NCI-H82 treated with DMSO at 0.1 percent for 48 hours (cell line): ENCODE measurements around the gene CAPRIN1.
A peak's percentile ranks its signal among the peaks of the same experiment; 100 is the strongest.

Experiments
- DNase-seq: peaks from one replicate; lab custom pipeline; 2025; ENCODE audit not compliant: unreplicated experiment; lab: John Stamatoyannopoulos, UW

Gene CAPRIN1, protein sequence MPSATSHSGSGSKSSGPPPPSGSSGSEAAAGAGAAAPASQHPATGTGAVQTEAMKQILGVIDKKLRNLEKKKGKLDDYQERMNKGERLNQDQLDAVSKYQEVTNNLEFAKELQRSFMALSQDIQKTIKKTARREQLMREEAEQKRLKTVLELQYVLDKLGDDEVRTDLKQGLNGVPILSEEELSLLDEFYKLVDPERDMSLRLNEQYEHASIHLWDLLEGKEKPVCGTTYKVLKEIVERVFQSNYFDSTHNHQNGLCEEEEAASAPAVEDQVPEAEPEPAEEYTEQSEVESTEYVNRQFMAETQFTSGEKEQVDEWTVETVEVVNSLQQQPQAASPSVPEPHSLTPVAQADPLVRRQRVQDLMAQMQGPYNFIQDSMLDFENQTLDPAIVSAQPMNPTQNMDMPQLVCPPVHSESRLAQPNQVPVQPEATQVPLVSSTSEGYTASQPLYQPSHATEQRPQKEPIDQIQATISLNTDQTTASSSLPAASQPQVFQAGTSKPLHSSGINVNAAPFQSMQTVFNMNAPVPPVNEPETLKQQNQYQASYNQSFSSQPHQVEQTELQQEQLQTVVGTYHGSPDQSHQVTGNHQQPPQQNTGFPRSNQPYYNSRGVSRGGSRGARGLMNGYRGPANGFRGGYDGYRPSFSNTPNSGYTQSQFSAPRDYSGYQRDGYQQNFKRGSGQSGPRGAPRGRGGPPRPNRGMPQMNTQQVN

GRCh38 chr11:34051349-34052035 is at the start of gene CAPRIN1:
Gene CAPRIN1, plus strand, starts transcription at chr11:34051731. Its CDS starts 690 bp downstream, at chr11:34052421.
- DNase-seq = peak; percentile 84

GRCh38 chr11:34002420-34002819 is 49.1 kb upstream of the CAPRIN1 start:
- DNase-seq = peak; percentile 74

DNA sequence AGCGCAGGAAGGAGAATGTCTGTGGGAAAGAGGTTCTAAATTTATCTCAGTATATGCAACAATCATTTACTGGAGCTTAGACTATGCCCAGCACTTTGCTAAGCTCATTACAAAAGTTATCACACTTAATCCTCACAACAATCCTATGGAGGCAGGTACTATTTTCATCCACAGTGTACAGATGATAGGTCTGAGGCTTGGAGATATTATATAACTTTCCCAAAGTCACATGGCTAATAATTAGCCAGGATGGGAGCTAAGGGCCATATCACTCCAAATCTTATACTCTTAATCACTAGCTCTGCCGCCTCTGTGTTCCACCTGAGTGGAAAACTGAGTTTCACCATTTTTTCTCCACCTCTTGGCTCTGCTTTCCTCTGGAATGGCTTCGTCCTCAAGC is 47.3 kb upstream of the CAPRIN1 start:
- DNase-seq = peak; percentile 66

DNA sequence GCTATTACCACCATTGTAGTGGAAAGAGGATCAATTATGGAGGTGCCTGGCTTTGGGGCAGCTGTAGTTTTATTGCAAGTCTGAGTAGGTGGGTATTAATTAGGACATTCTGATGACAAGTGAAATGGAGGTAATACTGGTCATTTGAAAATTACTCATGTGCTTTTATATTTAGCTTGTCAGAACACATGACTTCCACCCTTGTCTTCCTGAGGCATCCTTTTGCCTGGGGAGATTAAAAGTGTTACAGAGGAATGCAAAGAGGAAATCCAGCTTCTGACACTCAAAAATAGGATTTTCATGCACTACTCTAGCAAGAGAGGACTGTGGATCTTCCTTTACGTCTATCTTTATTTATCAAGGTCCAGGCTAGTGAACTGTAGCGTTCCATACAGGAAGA is 44.7 kb upstream of the CAPRIN1 start:
- DNase-seq = no peak

- no peak for DNase-seq
Measured at GRCh38 chr11:34012734-34013133, 38.8 kb upstream of the CAPRIN1 start.

DNA sequence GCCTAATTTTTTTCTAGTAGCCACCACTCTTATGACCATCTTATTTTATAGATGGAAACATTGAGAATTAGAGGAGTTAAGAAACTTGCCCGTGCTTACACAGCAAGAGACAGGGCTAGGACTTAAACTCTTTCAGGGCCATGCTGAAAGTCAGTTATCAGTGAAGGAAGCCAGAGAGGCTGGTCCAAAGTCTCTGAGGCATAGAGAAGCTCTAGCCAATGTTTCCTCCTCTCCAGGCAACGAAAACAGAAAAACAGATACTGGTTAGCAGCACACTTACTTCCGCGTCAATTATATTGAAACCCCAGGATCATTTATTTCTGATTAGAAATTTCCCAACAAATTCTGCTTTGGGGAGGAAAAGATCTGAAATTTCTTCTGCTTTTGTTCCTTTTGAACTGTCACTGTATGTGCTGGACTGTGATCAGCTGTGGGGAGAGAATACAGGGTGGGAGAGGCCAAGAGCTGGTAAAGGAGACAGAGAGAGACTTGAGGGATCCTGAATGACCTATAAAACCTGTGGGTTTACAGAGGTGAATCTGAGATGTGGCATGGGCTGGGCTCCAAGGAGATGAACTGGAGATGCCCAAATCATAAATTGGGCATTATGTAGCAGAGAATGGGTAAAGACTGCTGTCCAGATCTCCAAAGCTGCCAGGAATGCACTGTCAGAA is 37.5 kb upstream of the CAPRIN1 start:
- DNase-seq = no peak

DNA sequence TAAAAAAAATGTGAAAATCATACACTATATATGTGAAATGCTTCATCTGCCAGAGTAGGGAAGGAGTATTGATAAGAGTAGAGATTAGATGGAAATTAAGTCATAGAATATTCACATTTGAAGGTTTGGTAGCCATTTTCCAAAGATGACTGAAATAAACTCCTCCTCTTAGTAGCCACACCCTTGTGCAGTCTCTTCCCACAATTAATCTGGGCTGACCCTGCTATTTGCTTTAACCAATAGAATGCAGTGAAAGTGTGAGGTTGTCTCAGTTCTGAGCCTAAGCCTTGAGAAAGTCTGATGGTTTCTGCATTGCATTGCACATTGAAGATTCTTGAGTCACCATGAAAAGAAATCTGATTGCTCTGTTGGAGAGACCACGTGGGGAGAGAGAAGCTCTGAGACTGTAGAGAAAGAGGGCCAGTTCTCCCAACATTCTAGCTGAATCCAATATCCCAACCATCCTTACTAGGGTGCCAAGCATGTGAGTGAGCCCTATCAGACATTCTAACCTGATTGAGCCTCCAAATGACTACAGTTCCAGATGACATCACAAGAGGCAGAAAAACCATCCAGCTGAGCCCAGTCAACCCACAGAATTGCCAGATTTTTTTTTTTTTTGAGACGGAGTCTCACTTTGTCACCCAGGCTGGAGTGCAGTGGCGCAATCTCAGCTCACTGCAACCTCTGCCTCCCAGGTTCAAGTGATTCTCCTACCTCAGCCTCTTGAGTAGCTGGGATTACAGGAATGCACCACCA is 29.4 kb upstream of the CAPRIN1 start:
- no peak for DNase-seq

GRCh38 chr11:34026432-34026831 is 25.1 kb upstream of the CAPRIN1 start:
- no peak for DNase-seq

GRCh38 chr11:34027516-34028408 is 23.8 kb upstream of the CAPRIN1 start:
- no peak for DNase-seq

DNA sequence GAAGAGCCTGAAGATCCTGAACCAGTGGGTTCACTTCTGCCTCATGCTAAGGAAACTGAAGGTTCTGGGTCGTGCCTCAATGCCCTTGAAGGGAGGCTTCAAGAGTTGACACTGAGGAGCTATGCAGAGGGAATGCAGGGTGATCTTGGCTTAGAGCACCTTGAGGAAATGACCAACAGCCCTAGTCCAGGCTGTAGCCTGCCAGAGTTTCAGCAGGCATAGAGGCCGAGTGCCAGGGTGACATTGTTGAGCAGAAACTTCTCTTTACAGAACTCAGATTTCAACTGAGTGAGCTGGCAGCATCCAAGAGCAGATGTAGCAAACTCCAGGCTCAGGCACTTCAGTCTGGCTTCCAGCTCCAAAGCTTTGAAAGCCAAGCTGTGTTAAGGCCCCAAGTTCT is 23.1 kb upstream of the CAPRIN1 start:
- no peak for DNase-seq

DNA sequence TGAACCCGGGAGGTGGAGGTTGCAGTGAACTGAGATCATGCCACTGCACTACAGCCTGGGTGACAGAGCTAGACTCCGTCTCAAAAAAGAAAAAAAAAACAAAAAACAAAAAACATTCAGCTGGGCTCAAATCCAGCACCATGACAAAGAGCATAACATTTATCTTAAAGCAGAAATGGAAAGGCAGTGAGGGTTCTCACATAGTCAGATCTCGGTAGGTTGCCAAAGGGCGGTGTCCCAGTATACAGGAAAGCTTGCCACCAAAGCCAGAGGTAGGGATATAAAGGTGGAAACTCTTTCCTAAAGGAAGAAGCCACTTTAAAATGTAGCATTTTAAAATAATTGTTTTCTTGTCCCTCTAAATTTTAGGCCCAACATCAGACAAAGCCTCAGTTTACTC is 22.4 kb upstream of the CAPRIN1 start:
- DNase-seq = no peak

DNA sequence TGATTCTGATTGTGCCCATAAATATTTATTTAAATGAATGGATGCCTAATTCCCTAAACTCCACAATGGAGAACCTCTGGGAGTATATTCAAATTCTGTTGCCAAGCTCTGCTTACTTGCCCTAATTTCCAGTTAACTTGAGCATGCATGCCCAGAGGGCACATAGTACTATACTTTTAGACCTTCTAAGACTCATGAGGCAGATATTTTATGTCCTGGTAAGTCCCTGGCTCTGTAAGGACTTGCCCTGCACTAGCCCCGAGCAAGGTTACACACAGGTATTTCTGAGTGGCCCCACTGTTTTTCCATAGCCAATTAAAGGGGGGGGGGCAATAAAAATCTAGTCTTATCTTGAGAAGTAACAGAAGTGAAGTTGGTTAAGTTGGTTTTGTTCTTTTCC is 21.1 kb upstream of the CAPRIN1 start:
- DNase-seq = no peak

- DNase-seq = no peak
Measured at GRCh38 chr11:34033399-34033798, 18.1 kb upstream of the CAPRIN1 start.

DNA sequence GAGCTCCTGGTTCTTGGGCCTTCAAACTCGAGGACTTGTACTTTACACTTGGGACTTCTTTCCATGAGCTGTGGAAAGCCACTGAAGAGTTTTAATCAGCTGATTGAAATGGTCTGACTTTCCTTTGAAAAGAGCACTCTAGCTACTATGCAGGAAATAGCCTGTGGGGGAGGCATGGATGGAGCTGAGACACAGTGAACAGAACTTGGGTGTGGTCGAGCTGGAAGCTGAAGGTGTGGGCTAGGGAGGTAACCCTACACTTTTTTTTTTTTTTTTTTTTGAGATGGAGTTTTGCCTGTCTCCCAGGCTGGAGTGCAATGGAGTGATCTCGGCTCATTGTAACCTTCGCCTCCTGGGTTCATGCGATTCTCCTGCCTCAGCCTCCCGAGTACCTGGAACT is 17.5 kb upstream of the CAPRIN1 start:
- DNase-seq = no peak

DNA sequence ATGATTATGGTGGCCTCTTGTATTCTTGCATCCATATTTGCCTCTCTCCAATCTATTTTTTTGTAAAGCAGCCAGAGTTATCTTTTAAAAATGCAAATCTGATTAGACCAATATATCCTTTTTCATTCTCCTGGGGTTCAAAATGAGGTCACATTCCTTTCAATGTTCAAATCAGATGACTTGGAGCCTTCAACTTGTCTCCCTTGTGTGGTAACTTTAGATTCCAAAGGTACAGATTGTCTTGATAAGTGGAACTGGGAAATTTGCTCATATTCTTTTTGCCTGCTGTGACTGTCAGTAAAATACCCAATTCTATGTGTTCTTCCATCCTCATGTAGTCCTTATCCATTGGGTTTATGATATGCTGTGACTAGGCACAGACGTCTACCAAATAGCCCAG is 15.1 kb upstream of the CAPRIN1 start:
- no peak for DNase-seq

GRCh38 chr11:34037016-34037415 is 14.5 kb upstream of the CAPRIN1 start:
- no peak for DNase-seq

DNA sequence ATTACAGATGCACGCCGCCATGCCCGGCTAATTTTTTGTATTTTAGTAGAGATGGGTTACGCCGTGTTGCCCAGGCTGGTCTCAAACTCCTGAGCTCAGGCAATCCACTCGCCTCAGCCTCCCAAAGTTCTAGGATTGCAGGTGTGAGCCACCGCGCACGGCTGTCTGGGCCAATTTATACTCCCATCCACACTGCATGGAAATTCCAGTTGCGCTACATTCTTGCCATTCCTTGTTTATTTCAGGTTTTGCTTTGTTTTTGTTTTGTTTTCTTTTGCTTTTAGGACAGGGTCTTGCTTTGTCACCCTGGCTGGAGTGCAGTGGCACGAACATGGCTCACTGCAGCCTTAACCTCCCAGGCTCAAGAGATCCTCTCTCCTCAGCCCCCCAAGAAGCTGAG is 11.0 kb upstream of the CAPRIN1 start:
- DNase-seq = no peak

DNA sequence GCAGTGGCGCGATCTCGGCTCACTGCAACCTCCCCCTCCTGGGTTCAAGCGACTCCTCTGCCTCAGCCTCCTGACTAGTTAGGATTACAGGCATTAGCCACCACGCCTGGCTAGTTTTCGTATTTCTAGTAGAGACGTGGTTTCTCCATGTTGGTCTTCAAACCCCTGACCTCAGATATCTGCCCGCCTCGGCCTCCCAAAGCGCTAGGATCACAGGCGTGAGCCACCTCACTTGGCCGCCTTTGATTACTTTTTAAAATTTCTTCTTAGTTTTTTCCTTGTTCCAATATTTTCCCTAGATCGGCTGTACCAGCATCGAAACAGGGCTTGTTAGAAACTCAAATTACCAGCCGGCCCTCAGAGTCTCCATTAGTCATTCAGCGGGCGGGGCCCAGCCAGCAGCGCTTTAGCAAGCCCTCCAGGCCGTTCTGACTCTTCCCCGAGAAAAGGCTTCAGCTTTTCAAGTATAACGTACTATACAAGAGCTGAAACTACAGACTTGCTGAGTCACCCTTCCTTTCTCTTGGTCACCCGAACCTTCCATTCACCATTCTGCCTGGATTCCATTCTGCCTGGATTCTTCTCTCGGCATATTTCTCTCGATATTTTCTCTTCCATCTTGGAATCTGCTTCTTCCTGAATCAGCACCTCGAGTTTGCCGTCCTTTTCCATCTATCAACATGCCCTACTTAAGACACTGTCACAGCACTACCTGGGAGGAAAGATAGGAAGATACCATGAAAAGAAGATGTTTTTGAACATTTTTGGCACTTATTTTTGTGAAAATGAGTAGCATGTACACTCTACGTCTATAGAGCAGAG is 6.7 kb upstream of the CAPRIN1 start:
- DNase-seq = no peak

DNA sequence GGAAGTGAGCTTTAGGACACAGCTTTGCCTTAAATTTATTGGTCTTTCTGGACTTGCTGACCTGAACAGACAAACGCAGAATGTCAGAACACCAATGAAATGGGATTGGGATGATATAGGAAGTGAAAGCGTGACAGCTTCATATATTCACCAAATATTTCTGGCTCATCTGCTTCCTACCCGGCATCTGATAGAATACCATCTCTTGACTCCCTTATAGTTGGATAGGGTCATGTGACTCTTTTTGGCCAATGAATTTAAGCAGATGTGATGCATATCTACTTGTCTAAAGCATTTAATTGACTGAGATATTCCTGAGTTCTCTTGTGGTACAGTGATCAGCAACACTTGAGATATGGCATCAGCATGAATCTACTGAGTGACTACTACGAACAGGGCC is 2.5 kb upstream of the CAPRIN1 start:
- no peak for DNase-seq
